ENCODE data around the gene KLK8.
"Not testable (repeated sequence)": the region's sequence is repeated elsewhere in the genome, so short reads cannot be mapped to it uniquely, and the experiment has no call there.

- TF ChIP-seq POLR2A, CTCF (IDR thresholded peaks at IDR 0.05): not testable (repeated sequence)
Measured at GRCh38 chr19:50984416-50984815, 17.0 kb downstream of the KLK8 start.

Measured in esophagus squamous epithelium (tissue), 4 donors.